Stomach (tissue), 9 donors: ENCODE data around the gene HS6ST1. TPM values are rescaled to one million over a fixed set of nuclear protein-coding genes. Genes with fewer than 3 reads are reported as not detected.
A peak's percentile ranks its signal among the peaks of the same experiment; 100 is the strongest.

Source experiments
- DNase-seq, 2 donors: peaks; one replicate each; pipeline versions ENCODE4 v3.0.0 to v3.0.0-alpha.2; 2013 to 2019
- H3K27ac ChIP-seq, 5 donors: fragments of 200-600 bp in 4 of 5; sonication (generic) in 4 of 5; one replicate each; pipeline ENCODE4 v1.5.1; 2013 to 2019; ENCODE audit warnings: mild to moderate bottlenecking in 1 of 5, moderate library complexity in 1 of 5
- H3K27me3 ChIP-seq, 3 donors: fragments of 200-600 bp; sonication (generic); one replicate each; pipeline ENCODE4 v1.5.1; 2017 to 2019; ENCODE audit warnings: mixed run types in 1 of 3
- H3K36me3 ChIP-seq, 4 donors: fragments of 200-600 bp; sonication (generic); 1 replicate in 3 of 4; 2 replicates in 1 of 4; pipeline ENCODE4 v1.5.1; 2016 to 2019
- H3K4me1 ChIP-seq, 4 donors: fragments of 200-600 bp; sonication (generic); one replicate each; pipeline ENCODE4 v1.5.1; 2016 to 2019
- H3K4me3 ChIP-seq, 4 donors: fragments of 200-600 bp; sonication (generic) in 3 of 4; one replicate each; pipeline ENCODE4 v1.5.1; 2016 to 2019; ENCODE audit warnings: mild to moderate bottlenecking in 1 of 4
- H3K9me3 ChIP-seq, 4 donors: fragments of 200-600 bp; sonication (generic); one replicate each; pipeline ENCODE4 v1.5.1; 2016 to 2019
- CTCF ChIP-seq, 7 experiments: fragments of 450-650 bp in 4 of 7; fragments of 200-600 bp in 3 of 7; sonication (generic) in 3 of 7; IDR thresholded peaks; one replicate each; pipeline ENCODE4 v1.5.1; 2016 to 2019; ENCODE audit warnings: antibody characterized with exemption in 7 of 7, control low read depth in 2 of 7, mild to moderate bottlenecking in 1 of 7
- EP300 ChIP-seq: sonication (generic); formaldehyde crosslinking; IDR thresholded peaks from one replicate; pipeline ENCODE4 v1.6.1; 2017; ENCODE audit warnings: antibody characterized with exemption
- POLR2A ChIP-seq, 4 donors: fragments of 450-650 bp; IDR thresholded peaks; one replicate each; pipeline ENCODE4 v1.6.1; 2016; ENCODE audit warnings: antibody characterized with exemption in 4 of 4, control low read depth in 2 of 4, mild to moderate bottlenecking in 1 of 4, moderate library complexity in 1 of 4
- POLR2AphosphoS5 ChIP-seq, 3 donors: sonication (generic); formaldehyde crosslinking; IDR thresholded peaks; one replicate each; pipeline ENCODE4 v1.6.1; 2016; ENCODE audit warnings: antibody characterized with exemption in 3 of 3
- WGBS, 5 donors: extraction: QIAGEN DNeasy Blood & Tissue Kit in 3 of 5; methylation state at CpG; one replicate each; pipeline versions ENCODE4 v1.1.5 to v1.1.7; 2013 to 2018; 5-methylcytosine and 5-hydroxymethylcytosine counted together
- intact Hi-C: fragments of 100-400 bp; cut with DNase I; formaldehyde crosslinking; loops from one replicate; pipeline ENCODE4 v1.15.1; 2023; ENCODE audit warnings: low total_unique reads
- polyA plus RNA-seq, 3 donors: library from polyadenylated mRNA; stranded (reverse); fragments of 200-250 nt; gene quantifications; one replicate each; pipeline ENCODE4 v1.2.3, GENCODE V29; 2013
- total RNA-seq, 5 donors: library from RNA; depleted of rRNA; stranded (reverse); fragments of >200 nt; gene quantifications; one replicate each; pipeline versions ENCODE4 v1.1.0 to v1.2.3, GENCODE V29; 2014 to 2016
- donor health status: healthy with polysubstance abuse.
- donor health status: Bipolar disorder and iron deficiency.
- donor health status: healthy.

HS6ST1 gene
- total and polyA plus RNA-seq, 8 donors: 2.9 to 178 (median 12.8) TPM

- 90 to 94% (median 93%) methylated on average over 7 to 8 of the region's 8 CpGs for WGBS, 5 donors
- no peaks in the 10 kb centered on the region for H3K9me3 ChIP-seq
- no peaks in the 10 kb centered on the region for H3K27me3 ChIP-seq
- TF ChIP-seq POLR2A (IDR thresholded peaks at IDR 0.05) (no peak), CTCF (IDR thresholded peaks at IDR 0.05) (no peak), POLR2AphosphoS5 (IDR thresholded peaks at IDR 0.05) (no peak), EP300 (no peak)
- peaks cover 0 to 14% (median 5%) of the 10 kb centered on the region in 4 donors for H3K4me1 ChIP-seq
- no peak overlapping the region for H3K27ac ChIP-seq
- no peak for DNase-seq
- no peak overlapping the region for H3K4me3 ChIP-seq
- intact Hi-C loops: no loop called here
- H3K36me3 ChIP-seq: no peaks in the 10 kb centered on the region
Measured at GRCh38 chr2:128364441-128364911, 45.8 kb upstream of the HS6ST1 start.

GRCh38 chr2:128363934-128364361 is 45.3 kb upstream of the HS6ST1 start:
- Histone ChIP-seq H3K9me3 (no peaks in the 10 kb centered on the region), H3K4me3 (no peak overlapping the region), H3K4me1 (peaks cover 0 to 14% (median 5%) of the 10 kb centered on the region in 4 donors), H3K36me3 (no peaks in the 10 kb centered on the region), H3K27ac (no peak overlapping the region), H3K27me3 (no peaks in the 10 kb centered on the region)
- intact Hi-C loops: no loop called here
- WGBS, 5 donors: 80 to 89% (median 84%) methylated on average over 11 of the region's 11 CpGs
- no peak for DNase-seq
- TF ChIP-seq CTCF (IDR thresholded peaks at IDR 0.05) (no peak), POLR2A (IDR thresholded peaks at IDR 0.05) (no peak), EP300 (no peak), POLR2AphosphoS5 (IDR thresholded peaks at IDR 0.05) (no peak)

- no peaks in the 10 kb centered on the region for H3K27me3 ChIP-seq
- no peak for TF ChIP-seq CTCF (IDR thresholded peaks at IDR 0.05)
- TF ChIP-seq POLR2AphosphoS5 (IDR thresholded peaks at IDR 0.05): no peak
- no peak for TF ChIP-seq EP300
- TF ChIP-seq POLR2A (IDR thresholded peaks at IDR 0.05): no peak
- H3K4me3 ChIP-seq: no peak overlapping the region
- H3K36me3 ChIP-seq: no peaks in the 10 kb centered on the region
- intact Hi-C loops: no loop called here
- H3K9me3 ChIP-seq: no peaks in the 10 kb centered on the region
- peaks cover 0 to 14% (median 5%) of the 10 kb centered on the region in 4 donors for H3K4me1 ChIP-seq
- H3K27ac ChIP-seq: no peak overlapping the region
- WGBS, 5 donors: 19 to 42% (median 26%) methylated on average over 6 of the region's 6 CpGs
- peak in 1 of 2 donors; percentile 75 for DNase-seq
Measured at GRCh38 chr2:128362889-128363228, 44.2 kb upstream of the HS6ST1 start.

GRCh38 chr2:128362176-128362888 is 43.7 kb upstream of the HS6ST1 start:
- DNase-seq: no peak
- H3K4me3 ChIP-seq: no peak overlapping the region
- intact Hi-C loops: no loop called here
- no peaks in the 10 kb centered on the region for H3K36me3 ChIP-seq
- no peak for TF ChIP-seq CTCF (IDR thresholded peaks at IDR 0.05)
- TF ChIP-seq POLR2A (IDR thresholded peaks at IDR 0.05): no peak
- TF ChIP-seq EP300: no peak
- TF ChIP-seq POLR2AphosphoS5 (IDR thresholded peaks at IDR 0.05): no peak
- H3K9me3 ChIP-seq: no peaks in the 10 kb centered on the region
- WGBS, 5 donors: 75 to 85% (median 79%) methylated on average over 12 of the region's 12 CpGs
- peaks cover 0 to 14% (median 5%) of the 10 kb centered on the region in 4 donors for H3K4me1 ChIP-seq
- H3K27me3 ChIP-seq: no peaks in the 10 kb centered on the region
- H3K27ac ChIP-seq: no peak overlapping the region
